Measurements from ENCODE around the gene NKAIN1.
A peak's percentile ranks its signal among the peaks of the same experiment; 100 is the strongest.
"Not testable (repeated sequence)": the region's sequence is repeated elsewhere in the genome, so short reads cannot be mapped to it uniquely, and the experiment has no call there.

The NKAIN1 gene

DNA sequence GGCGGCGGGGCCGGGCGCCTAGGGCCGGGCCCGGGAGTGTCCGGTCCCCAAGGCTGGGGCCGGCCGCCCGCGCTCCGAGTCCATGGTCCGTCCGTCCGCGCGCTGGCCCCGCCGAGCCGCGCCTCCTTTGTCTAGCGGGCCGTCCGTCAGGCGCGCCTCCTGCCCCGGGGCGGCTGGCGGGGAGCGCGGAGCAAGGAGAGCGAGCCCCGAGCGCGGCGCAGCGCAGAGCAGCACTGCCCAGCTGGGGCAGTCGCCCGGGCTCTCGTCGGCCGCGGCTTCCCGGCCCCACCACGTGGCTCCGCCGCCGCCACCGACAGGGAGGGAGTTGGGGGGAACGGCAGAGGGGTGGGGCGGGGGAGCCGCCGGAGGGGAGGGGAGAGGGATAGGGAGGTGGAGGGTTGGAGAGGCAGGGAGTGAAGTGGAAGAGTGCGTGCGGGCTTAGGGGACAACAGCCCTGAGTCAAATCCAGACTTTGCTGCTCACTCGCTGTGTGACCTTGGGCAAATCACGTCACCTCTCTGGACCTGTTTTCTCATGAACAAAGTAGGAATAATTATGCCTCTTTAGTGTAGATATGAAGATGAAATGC, at the start of gene NKAIN1:
NKAIN1 (minus strand) TSS at position 235 of the 589 bp plus-strand sequence. CDS start 340 bp downstream, outside the sequence.
- no peak for DNase-seq (ENCODE audit: low read depth in 2 of 2)

GRCh38 chr1:31289021-31289420, 49.3 kb upstream of the NKAIN1 start:
- no peak for DNase-seq (ENCODE audit: low read depth in 2 of 2)

- not testable (repeated sequence) for DNase-seq (ENCODE audit: low read depth in 2 of 2)
Measured at GRCh38 chr1:31287791-31288190, 48.1 kb upstream of the NKAIN1 start.

- DNase-seq (ENCODE audit: low read depth in 2 of 2): not testable (repeated sequence)
Measured at GRCh38 chr1:31282426-31282825, 42.7 kb upstream of the NKAIN1 start.

- DNase-seq (ENCODE audit: low read depth in 2 of 2): no peak
Measured at GRCh38 chr1:31273619-31274018, 33.9 kb upstream of the NKAIN1 start.

- DNase-seq (ENCODE audit: low read depth in 2 of 2): no peak
Measured at GRCh38 chr1:31272369-31272768, 32.7 kb upstream of the NKAIN1 start.

DNA sequence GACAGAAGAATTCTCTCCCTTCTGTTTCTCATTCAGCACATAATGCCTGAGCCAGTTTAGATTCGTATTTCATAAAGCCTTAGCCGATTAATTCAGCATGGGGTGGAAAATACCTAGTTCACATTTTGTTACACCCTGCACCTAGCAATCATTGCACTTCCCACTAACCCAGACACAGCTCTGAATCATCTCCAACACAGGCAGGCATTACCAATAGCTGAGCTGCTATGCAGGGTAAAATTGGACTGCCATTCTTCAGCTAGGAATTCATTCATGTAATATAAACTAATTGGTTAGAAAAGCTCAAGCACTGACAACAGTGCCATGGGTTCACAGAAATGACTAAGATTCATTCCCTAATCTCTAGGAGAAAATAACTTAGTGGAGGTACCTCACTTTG, 26.9 kb upstream of the NKAIN1 start:
- no peak for DNase-seq (ENCODE audit: low read depth in 2 of 2)

DNA sequence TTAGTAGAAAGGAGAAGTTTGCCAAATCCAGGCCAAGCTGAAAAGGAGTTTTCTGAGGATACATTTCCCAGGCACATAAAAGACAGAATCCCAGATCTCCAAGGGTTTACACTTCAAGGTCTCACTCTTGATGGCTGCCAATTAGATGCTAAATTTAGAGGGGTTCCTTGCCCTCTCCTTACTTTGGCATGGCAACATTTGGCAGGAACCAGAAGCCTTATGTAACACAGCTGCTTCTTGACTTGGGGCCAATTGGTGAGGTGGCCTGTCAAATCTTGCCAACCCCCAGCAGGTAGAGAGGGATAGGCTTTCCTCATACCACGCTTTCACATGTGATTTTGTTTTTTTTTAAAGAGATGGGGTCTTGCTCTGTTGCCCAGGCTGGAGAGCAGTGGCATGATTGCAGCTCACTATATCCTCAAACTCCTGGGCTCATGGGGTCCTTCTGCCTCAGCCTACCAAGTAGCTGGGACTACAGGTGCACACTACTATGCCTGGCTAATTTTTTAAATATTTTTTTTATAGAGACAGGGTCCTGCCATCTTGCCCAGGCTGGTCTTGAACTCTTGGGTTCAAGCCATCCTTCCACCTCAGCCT, 25.2 kb upstream of the NKAIN1 start:
- DNase-seq (ENCODE audit: low read depth in 2 of 2): no peak

DNA sequence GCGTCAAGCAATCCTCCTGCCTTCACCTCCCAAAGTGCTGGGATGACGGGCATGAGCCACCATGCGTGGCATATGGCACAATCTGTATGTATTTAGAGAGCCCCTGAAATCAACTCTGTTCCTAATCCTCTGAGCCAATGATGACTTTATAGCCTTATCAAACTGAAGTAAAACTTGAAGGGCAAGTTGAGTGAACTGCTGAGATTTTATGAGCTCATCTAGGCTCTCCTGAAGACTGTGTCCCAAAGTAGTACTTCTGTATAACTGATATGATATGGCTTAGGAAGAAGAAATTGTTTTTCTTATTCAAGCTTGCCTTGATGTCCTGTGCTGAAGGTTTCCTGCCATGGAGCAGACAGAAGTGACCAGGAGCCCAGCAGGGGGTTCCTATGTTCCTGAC, 23.7 kb upstream of the NKAIN1 start:
- no peak for DNase-seq (ENCODE audit: low read depth in 2 of 2)

- not testable (repeated sequence) for DNase-seq (ENCODE audit: low read depth in 2 of 2)
Measured at GRCh38 chr1:31262393-31262792, 22.7 kb upstream of the NKAIN1 start.

DNA sequence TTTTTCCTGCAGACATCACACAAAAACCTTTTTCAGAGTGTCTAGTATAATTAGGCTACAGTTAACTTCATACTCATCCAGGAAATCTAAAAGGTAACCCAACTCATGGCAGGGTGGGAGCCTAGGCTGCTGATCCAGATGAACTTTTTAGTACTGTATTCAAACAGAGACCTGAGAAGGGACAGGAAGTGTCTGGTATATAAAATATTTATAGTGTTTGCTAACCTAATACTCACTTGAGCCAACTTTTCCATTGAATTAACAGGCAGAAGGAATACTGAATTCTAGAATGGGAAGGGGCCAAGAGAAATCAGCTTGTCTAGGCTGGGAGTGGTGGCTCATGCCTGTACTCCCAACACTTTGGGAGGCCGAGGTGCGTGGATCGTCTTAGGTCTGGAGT, 22.2 kb upstream of the NKAIN1 start:
- no peak for DNase-seq (ENCODE audit: low read depth in 2 of 2)

GRCh38 chr1:31259746-31260145, 20.1 kb upstream of the NKAIN1 start:
- no peak for DNase-seq (ENCODE audit: low read depth in 2 of 2)

- DNase-seq (ENCODE audit: low read depth in 2 of 2): no peak
Measured at GRCh38 chr1:31258581-31258980, 18.9 kb upstream of the NKAIN1 start.

GRCh38 chr1:31257213-31257612, 17.5 kb upstream of the NKAIN1 start:
- no peak for DNase-seq (ENCODE audit: low read depth in 2 of 2)

- no peak for DNase-seq (ENCODE audit: low read depth in 2 of 2)
Measured at GRCh38 chr1:31249854-31250253, 10.2 kb upstream of the NKAIN1 start.

DNA sequence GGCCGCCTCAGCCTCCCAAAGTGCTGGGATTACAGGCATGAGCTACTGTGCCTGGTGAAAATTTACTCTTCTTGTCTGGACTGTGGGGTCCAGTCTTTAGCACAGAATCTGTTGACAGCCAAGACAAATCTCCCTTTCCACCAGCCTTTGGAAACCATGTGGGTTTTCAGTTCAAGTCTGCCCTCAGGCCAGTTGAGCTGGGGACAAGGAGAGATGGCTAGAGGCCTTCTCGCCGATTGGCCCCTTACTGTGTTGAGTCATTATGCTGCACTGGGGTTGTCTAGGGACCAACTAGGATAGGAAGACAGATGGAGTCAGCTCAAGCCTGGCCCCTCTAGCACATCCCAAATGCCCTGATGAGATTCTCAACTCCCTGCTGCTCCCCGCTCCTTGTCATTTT, 8.6 kb upstream of the NKAIN1 start:
- no peak for DNase-seq (ENCODE audit: low read depth in 2 of 2)

DNA sequence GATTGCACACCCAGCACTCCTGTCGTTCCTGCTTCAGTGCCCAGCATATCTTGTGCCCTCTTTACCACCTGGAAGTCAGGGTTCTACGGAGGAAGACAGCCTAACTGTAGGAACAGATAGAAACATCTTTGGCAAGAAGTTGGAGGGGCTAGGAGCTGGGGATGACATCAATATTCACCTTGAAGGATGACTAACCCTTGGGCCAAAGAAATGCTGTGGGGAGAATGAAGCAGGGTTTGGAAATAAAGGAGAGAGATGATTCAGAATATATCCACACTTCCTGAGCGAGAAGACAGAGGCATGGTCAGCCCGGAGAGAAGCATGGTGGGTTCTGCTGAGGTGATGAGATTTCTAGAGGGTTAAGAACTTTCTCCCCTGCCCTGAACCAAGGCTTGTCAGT, 4.6 kb upstream of the NKAIN1 start:
- DNase-seq (ENCODE audit: low read depth in 2 of 2): no peak

GRCh38 chr1:31243501-31244286, 4.0 kb upstream of the NKAIN1 start:
- DNase-seq (ENCODE audit: low read depth in 2 of 2): no peak

GRCh38 chr1:31241321-31241720, 1.6 kb upstream of the NKAIN1 start:
- no peak for DNase-seq (ENCODE audit: low read depth in 2 of 2)

DNA sequence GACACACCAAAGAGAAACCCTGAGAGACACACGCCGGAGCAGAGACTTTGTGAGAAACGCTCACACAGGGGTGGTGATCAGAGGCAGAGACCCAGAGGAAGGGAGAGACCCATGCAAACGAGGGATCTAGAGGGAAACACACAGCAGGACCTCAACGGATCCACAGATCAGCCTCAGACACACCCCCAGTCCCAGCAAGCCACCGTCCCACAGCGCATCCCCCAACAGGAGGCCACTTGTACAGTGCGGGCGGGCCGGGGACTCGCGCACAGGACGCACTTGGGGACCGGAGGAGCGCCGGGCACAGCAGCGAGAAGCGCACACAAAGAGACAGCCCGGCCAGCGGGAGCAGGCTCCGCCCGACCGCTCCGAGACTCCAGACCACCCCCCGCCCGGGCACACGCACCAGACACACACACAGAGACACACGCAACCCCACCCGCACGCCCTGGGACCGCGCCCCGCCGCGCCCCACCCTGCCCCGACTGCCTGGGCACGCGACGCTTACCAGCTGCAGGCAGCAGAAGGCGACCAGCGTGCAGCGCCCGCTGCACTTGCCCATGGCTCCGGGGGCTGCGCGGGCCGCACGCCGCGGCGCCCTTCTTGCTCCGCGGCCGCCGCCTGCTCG, 587 bp downstream of the NKAIN1 start:
- peak in 1 of 2 experiments; percentile 2 for DNase-seq (ENCODE audit: low read depth in 2 of 2)

GRCh38 chr1:31238612-31238985, 1.1 kb downstream of the NKAIN1 start:
- no peak for DNase-seq (ENCODE audit: low read depth in 2 of 2)

- no peak for DNase-seq (ENCODE audit: low read depth in 2 of 2)
Measured at GRCh38 chr1:31234870-31235269, 4.8 kb downstream of the NKAIN1 start.

All from stimulated activated CD4-positive, alpha-beta T cell treated with anti-CD3 and anti-CD28 coated beads, Interleukin-12 subunit alpha, Interleukin-12 subunit beta, amount 100 ng/mL, for 24 hours (primary cell).